Rectal smooth muscle tissue (tissue), 1 donor: ENCODE results near the gene DENND1A.
"Not testable (repeated sequence)": the region's sequence is repeated elsewhere in the genome, so short reads cannot be mapped to it uniquely, and the experiment has no call there.

Source experiments
- H3K27ac ChIP-seq: one replicate; pipeline ENCODE4 v1.7.0; 2013; ENCODE audit warnings: low read depth, low read length, inconsistent platforms
- H3K27me3 ChIP-seq: one replicate; pipeline ENCODE4 v1.7.0; 2013; ENCODE audit warnings: low read length; ENCODE audit not compliant: control insufficient read depth, insufficient read depth
- H3K36me3 ChIP-seq: one replicate; pipeline ENCODE4 v1.7.0; 2013; ENCODE audit warnings: low read length; ENCODE audit not compliant: control insufficient read depth, insufficient read depth
- H3K4me1 ChIP-seq: one replicate; pipeline ENCODE4 v1.7.0; 2013; ENCODE audit warnings: low read length; ENCODE audit not compliant: control insufficient read depth, insufficient read depth
- H3K4me3 ChIP-seq: one replicate; pipeline ENCODE4 v1.7.0; 2013; ENCODE audit warnings: low read length
- H3K9ac ChIP-seq: one replicate; pipeline ENCODE4 v1.7.0; 2013; ENCODE audit warnings: low read length

Gene DENND1A

DNA sequence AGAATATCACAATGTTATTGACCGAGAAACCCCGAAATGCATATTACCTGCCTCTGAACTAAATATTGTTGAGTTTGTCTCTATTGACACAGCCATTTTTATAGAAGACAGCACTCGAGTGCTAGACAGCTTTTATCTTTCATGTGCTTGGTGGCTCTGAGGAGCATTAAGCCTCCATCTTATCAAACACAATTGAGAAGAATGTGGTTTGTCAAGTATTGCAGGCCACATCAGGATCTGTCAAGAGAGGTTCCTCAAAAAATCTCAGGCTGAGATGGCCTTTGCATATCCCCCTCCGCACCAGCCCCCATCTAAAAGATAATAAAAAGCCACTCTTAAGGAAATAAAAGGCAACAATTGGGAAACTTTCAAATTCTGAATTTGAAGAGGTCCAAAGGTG is 284.8 kb downstream of the DENND1A start:
- Histone ChIP-seq H3K27ac (no peak overlapping the region), H3K4me3 (no peak overlapping the region), H3K36me3 (peaks cover 3% of the 10 kb centered on the region), H3K27me3 (no peaks in the 10 kb centered on the region), H3K9ac (no peak overlapping the region), H3K4me1 (no peaks in the 10 kb centered on the region)

DNA sequence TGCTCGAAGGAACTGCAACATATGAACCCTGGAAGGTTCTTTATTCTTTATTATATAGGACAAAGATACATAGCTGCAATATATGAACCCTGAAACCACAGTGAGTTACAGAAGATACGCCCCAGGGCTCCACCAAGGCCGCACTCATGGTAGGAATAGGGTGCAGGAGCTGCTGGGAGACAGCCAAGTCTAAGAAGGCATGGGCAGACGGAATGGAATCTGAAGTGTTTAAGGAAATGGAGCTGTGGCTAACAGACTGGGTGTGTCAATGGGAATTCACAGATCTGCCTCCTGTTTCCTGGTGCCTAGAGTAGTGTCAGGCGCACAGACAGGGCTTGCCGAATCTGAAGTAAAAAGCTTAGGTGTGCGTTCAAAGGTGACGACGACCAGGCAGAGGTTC is 286.4 kb downstream of the DENND1A start:
- H3K27ac ChIP-seq, result no peak overlapping the region
- no peaks in the 10 kb centered on the region for H3K27me3 ChIP-seq
- H3K9ac ChIP-seq, result no peak overlapping the region
- peaks cover 3% of the 10 kb centered on the region for H3K36me3 ChIP-seq
- H3K4me3 ChIP-seq, result no peak overlapping the region
- H3K4me1 ChIP-seq, result no peaks in the 10 kb centered on the region

- H3K27ac ChIP-seq, result no peak overlapping the region
- peak overlapping the region; percentile 10 for H3K4me3 ChIP-seq
- peaks cover 3% of the 10 kb centered on the region for H3K36me3 ChIP-seq
- no peaks in the 10 kb centered on the region for H3K27me3 ChIP-seq
- H3K9ac ChIP-seq, result no peak overlapping the region
- no peaks in the 10 kb centered on the region for H3K4me1 ChIP-seq
These were observed 287.3 kb downstream of the DENND1A start for GRCh38 chr9:123642291-123643278.

GRCh38 chr9:123640792-123641222 is 289.1 kb downstream of the DENND1A start:
- Histone ChIP-seq H3K4me1 (no peaks in the 10 kb centered on the region), H3K36me3 (no peaks in the 10 kb centered on the region), H3K27me3 (no peaks in the 10 kb centered on the region), H3K4me3 (no peak overlapping the region), H3K9ac (no peak overlapping the region), H3K27ac (no peak overlapping the region)

- Histone ChIP-seq H3K36me3 (no peaks in the 10 kb centered on the region), H3K27me3 (no peaks in the 10 kb centered on the region), H3K4me3 (no peak overlapping the region), H3K9ac (no peak overlapping the region), H3K4me1 (no peaks in the 10 kb centered on the region), H3K27ac (no peak overlapping the region)
These were observed 290.2 kb downstream of the DENND1A start for GRCh38 chr9:123639743-123640142.

- no peaks in the 10 kb centered on the region for H3K36me3 ChIP-seq
- no peak overlapping the region for H3K27ac ChIP-seq
- no peaks in the 10 kb centered on the region for H3K4me1 ChIP-seq
- H3K4me3 ChIP-seq, result peak overlapping the region; percentile 42
- H3K9ac ChIP-seq, result no peak overlapping the region
- H3K27me3 ChIP-seq, result no peaks in the 10 kb centered on the region
These were observed 291.8 kb downstream of the DENND1A start for GRCh38 chr9:123637945-123638634.

DNA sequence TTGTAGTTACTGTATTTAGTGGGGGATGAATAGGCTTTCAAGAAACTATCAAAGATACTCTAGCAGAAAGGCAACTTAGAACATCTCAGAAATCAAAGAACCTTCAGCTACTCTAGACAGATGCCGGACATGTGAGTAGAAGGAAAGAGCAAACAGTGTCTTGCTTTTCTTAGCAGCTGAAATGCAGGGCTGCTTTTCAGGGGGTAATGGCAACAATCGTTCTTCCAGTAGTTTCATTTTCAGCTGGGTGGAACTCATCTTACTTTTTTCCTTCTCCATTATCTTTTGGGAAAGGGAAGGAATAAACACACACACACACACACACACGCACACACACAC is 292.4 kb downstream of the DENND1A start:
- Histone ChIP-seq H3K4me3 (peak overlapping the region; percentile 42), H3K27ac (no peak overlapping the region), H3K27me3 (no peaks in the 10 kb centered on the region), H3K9ac (no peak overlapping the region), H3K36me3 (no peaks in the 10 kb centered on the region), H3K4me1 (no peaks in the 10 kb centered on the region)

DNA sequence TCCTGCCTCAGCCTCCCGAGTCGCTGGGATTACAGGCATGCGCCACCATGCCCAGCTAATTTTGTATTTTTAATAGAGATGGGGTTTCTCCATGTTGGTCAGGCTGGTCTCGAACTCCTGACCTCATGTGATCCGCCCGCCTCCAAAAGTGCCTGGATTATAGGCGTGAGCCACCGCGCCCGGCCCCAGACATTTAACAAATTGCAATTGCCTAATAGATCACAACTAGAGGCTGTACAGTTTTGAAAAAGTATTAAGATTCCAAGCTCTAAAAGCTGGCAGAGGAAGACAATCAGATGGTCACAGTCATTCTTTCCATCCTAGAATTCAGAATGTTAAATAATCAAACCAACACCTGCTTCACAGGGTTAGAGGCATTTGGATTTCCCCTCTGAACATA is 293.1 kb downstream of the DENND1A start:
- not testable (repeated sequence) for H3K4me1 ChIP-seq, H3K27me3 ChIP-seq, H3K9ac ChIP-seq, H3K36me3 ChIP-seq, H3K27ac ChIP-seq, H3K4me3 ChIP-seq

DNA sequence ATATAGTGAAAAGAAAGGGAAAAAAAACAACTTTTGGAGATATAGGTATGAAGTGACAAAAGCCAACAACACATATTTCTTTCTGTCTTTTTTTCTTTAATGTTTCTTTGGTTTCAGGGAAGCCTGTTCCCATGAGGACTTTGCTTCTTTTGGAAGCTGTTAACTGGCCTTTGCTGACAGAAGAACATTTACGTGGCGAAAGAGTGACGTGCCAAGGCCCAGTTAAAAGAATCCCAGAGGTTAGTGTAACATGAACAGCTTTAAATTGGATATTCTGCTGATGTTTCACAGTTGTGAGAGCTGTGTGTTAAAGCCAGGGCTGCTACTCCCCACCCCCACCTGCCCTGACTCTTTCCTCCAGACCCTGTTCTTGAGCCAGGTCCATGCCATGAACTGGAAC is 298.1 kb downstream of the DENND1A start:
- no peaks in the 10 kb centered on the region for H3K4me1 ChIP-seq
- no peak overlapping the region for H3K9ac ChIP-seq
- no peak overlapping the region for H3K27ac ChIP-seq
- no peaks in the 10 kb centered on the region for H3K27me3 ChIP-seq
- H3K4me3 ChIP-seq, result no peak overlapping the region
- H3K36me3 ChIP-seq, result peaks cover 8% of the 10 kb centered on the region

DNA sequence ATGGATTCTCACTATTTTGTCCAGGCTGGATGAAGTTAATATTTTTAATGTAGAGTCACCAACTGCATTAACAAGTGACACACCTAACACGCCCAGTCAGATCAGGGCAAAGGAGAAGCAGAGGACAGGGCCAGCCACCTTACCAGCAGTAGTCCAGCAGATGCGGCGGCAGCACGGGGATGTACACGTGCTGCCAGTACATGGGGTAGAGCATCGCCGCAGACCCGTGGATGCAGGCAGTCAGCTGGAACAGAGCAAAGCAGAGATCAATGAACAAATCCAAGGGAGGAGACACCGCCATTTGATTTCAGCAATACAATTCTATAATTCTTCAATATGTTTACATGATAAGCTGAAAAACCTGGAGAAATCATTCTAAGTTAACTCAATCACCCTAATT is 299.7 kb downstream of the DENND1A start:
- Histone ChIP-seq H3K4me1 (no peaks in the 10 kb centered on the region), H3K27me3 (no peaks in the 10 kb centered on the region), H3K36me3 (peaks cover 8% of the 10 kb centered on the region), H3K9ac (no peak overlapping the region), H3K27ac (no peak overlapping the region), H3K4me3 (no peak overlapping the region)

DNA sequence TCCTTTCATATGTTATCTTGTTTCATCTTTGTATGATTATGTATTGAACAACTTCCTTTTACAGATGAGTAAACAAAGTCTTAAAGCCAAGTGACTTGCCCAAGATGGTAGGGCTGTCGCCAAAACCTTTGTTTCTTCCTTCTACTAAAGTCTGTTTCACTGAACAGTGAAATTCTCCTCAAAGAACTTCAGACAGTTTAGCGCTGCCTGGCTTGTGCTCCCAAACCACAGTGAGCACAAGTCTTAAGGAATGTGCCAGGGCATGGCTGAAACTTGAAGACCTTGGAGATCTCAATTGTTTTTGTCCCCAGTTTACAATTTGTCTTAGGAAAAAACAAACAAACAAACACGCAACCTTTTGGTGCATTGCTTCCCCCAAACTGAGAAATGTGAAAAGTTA is 300.4 kb downstream of the DENND1A start:
- H3K36me3 ChIP-seq, result peaks cover 8% of the 10 kb centered on the region
- no peaks in the 10 kb centered on the region for H3K4me1 ChIP-seq
- H3K27me3 ChIP-seq, result no peaks in the 10 kb centered on the region
- no peak overlapping the region for H3K4me3 ChIP-seq
- H3K27ac ChIP-seq, result no peak overlapping the region
- no peak overlapping the region for H3K9ac ChIP-seq

- H3K4me3 ChIP-seq, result no peak overlapping the region
These were observed 307.1 kb downstream of the DENND1A start for GRCh38 chr9:123622711-123623241.

More at GRCh38 chr9:123622711-123623241, 307.1 kb downstream of the DENND1A start:
- Histone ChIP-seq H3K36me3 (peaks cover 4% of the 10 kb centered on the region), H3K27me3 (no peaks in the 10 kb centered on the region), H3K9ac (no peak overlapping the region), H3K27ac (no peak overlapping the region), H3K4me1 (no peaks in the 10 kb centered on the region)
